Inferior parietal cortex (tissue), 1 donor: ENCODE data around the gene GPRIN3.
"Not testable (repeated sequence)": the region's sequence is repeated elsewhere in the genome, so short reads cannot be mapped to it uniquely, and the experiment has no call there.

Experiments
- DNase-seq: peaks from one replicate; pipeline ENCODE4 v3.0.0-alpha.2; 2016; ENCODE audit errors: extremely low spot score

Gene GPRIN3

DNA sequence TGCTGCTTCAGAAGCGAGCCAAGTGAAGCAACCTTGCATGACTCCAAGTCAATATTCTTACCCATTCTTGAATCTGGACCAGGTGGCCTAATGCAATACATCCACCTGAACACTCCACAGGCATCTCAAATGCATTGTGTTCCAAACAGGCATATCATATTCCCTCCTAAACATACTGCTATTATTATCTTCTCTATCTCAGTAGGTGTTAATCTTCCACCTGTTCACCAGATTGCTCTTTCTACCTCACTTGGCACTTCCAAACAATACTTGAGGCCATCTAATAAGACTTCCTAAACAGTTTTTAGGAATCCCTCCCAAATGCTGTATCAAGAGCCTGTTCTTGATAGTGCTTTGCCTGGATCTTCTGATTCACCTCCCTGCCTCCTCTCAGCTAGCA lies 90.7 kb downstream of the GPRIN3 start:
- no peak for DNase-seq

DNA sequence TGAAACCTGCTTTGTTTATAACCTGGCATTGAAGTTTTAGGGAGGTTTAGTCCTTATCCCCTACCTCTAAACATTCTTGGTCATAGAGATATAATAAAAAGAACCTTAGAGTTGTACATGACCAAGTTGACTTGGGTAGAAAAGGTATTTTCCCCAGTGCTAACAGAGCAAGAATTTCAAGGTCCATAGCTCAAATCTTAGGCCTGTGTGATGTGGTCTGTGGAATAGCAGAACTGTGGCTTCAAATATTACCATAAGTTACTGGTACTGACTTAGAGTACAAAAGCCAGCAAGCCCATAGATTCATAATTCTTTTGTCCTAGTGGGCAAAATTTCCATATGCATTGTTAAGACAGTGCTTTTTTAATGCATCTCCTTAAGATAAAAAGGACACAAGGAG lies 91.2 kb downstream of the GPRIN3 start:
- DNase-seq, result no peak

DNA sequence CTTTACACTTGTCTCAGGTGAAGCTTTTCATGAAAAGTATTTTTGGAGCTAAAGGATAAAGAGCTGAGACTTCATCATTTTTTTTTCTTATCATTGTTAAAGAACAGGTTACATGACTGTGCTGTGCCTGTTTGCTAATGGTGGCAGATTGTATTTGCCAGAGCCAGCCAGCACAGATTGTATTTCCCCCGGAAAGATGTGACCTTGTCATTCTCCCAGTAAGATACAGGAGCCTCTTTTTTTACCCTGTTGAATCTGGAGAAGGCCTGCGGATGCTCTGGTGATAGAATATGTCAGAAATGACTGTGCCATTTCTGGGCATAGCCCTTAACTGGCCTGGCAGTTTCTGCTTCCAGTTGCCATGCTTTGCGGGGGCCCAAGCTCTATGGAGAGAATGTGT lies 91.9 kb downstream of the GPRIN3 start:
- DNase-seq, result no peak

DNA sequence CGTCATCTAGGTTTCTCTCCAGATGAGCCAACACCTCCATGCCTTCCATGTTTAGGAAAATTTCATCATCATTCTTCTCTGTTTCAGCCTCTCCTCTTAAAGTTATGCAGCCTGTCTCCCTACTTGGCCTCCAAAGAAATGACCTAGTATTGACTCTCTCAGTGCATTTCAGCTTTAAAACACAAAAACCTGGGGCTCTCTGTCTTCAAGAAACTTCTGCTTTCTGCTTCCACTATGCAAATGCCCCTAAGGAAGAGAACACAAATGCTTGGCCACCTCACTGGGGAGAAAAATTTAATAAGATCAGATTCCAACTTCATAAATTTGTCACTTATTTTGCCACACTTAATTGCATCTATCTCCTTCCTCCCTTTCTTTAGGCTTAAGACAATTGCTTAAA lies 93.3 kb downstream of the GPRIN3 start:
- no peak for DNase-seq

DNA sequence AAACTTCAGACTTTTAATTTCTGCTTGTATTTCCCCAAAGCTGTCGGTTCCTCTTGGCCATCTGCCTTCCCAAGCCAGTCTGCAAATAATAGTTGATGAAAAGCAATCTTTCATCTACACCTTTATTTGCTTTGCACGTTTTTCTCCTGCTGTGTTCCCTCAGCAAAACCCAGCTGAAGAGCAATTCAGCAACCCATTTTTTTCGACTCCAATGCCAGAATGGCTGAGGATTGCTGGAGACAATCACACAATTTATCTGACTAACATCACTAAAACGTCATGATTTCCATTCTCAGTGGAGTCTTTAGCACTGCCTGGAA lies 94.3 kb downstream of the GPRIN3 start:
- DNase-seq, result no peak

DNA sequence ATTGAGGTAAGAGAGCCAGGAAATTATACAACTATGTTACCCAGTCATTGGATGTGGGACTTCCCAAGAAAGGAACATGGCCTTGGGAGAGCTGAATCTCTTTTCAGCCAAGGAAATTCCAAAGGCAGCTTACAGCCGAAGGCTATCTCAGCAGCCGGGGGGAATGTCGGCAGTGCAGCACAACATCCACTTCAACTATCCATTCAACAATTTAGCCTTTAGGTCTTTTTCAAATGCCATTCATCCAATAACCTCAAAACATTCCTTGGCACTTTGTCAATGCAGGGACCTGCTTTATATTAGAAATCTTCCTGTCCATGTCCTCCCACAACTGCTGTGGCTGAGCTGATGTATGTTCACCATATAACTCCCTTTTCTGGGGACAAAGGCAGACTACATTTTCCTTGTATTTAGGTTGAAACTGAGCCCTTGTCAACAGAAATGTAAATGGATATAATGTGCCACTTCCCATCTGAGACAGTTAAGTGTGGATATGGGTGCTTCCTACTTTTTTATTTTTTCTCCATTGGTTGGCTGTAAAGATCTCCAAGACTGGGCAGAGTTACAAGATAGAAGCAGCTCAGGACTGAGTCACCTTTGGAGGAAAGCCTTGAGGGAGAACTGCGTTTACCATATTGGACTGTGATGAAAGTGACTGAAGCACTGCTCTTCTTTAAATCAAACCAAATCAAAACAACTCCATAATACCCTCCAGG lies 94.8 kb downstream of the GPRIN3 start:
- DNase-seq, result no peak

DNA sequence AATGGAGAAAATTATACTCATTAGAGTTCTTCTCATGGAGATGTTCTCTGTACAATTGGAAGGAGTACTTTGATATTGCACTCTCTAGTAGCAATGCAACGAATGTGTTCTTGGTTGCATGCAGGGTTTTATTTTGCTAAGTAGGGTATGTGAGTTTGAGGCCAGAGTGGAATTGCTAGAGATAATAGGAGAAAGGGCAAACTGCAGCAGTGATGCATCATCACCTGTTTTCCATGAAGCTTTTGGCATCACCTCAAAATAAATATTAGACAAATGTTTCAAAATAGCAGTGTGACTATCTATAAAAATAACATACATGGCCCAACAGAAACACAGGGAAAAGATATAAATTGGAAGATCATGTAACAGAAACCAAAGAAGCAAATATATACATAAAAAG lies 103.0 kb downstream of the GPRIN3 start:
- DNase-seq, result no peak

DNA sequence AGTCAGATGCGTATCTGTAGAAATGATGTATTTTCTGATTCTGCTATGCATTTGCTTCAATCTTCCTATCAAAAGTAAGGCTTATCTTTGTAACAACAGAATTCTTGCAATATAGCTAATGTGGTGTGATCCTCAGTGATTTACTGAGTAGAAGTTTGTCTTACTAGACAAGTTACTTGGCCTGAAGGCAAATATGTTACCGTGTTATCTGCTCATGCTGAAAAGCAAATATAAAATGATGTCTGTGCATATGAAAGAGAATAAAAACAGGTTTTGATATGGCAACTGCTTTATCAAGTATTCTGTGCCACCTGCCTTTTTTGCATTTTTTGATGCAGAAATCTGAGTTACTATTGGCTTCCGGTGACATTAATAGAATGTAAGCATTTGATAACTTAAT lies 103.7 kb downstream of the GPRIN3 start:
- DNase-seq, result no peak

DNA sequence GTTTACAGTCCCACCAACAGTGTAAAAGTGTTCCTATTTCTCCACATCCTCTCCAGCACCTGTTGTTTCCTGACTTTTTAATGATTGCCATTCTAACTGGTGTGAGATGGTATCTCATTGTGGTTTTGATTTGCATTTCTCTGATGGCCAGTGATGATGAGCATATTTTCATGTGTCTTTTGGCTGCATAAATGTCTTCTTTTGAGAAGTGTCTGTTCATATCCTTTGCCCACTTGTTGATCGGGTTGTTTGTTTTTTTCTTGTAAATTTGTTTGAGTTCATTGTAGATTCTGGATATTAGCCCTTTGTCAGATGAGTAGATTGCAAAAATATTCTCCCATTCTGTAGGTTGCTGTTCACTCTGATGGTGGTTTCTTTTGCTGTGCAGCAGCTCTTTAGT lies 108.2 kb downstream of the GPRIN3 start:
- DNase-seq, result not testable (repeated sequence)

DNA sequence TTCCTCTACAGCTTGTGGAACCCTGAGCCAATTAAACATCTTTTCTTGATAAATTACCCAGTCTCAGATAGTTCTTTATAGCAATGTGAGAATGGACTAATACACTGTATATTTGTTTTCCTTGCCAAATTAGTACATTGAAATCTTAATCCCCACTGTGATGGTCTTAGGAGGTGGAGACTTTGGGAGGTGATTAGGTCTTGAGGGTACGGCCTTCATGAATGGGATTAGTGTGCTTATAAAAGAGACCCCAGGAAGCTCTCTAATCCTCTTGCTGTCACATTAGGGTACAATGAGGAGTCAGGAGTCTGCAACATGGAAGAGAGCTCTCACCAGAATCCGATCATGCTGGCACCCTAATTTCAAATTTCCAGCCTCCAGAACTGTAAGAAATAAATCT lies 109.7 kb downstream of the GPRIN3 start:
- DNase-seq, result no peak

DNA sequence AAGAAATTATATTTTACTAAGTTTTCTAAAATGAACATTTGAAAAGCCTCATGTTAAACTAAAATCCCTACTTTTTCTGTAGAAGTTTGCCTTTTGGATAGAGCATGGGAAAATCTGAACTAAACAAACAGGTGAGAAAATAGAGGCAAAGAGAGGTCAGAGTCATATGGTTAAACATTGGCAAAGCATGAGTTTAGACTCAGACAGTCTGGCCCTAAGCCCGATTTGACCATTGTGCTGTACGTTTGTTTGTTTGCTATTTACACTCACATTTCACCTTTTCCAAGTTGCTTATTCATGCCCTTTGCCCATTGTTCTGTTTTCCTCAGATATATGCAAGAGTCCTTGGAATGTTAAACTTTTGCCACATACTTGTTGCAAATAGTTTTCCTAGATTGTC lies 110.9 kb downstream of the GPRIN3 start:
- no peak for DNase-seq

DNA sequence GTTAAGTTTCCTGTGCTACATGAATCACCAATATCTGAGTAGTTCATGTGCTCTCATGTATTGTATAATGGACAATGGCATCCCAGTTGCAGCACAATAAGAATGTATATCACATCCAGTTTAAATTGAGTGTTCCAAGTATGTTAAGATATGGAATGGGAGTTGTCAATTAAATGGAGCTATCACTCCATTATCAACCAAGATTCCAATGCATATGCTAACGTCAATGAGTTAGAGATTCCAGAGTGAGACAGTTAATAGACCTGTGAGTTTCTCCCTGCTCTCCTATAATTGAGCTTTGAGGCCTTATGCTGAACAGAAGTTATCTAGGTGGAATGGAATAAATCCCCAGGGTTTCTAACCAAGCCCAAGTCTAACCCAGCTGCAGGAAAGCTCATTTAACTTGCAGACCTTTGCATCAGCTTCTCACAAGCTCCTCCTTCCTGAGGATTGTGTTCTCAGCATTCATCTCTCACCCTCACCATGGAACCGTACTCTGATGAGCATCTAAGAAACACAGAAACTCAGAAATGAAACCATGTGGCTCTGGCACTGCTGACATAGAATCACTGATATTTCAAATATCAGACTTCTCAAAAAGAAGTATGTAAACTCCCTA lies 111.4 kb downstream of the GPRIN3 start:
- no peak for DNase-seq

DNA sequence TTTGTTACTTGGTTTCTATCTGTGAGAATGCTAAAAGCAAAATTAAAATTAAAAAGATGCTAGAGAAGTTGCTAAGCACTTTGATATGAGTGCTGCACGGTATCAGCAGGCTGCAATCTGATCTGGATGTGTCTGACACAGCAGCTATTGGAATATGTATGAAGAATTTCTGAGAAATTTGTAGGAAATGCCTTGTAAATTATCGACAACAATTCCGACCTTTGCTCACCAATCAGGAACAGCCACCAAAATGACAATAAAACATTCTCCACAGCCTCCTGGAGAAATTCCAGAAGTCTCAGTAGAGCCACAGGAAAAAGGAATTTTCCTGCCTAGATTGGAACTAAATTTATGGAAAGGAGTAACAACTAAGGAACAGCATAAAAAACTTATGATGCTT lies 113.8 kb downstream of the GPRIN3 start:
- no peak for DNase-seq
